IMR-90 (cell line): ENCODE data around the gene SCAMP2. TPM values are rescaled to one million over a fixed set of nuclear protein-coding genes. Genes with fewer than 3 reads are reported as not detected.

Source experiments
- ATAC-seq: fragments of 200-7000 bp; cut with Tn5 transposase; 2 replicates; pipeline ENCODE4 v1.9.1; 2020; ENCODE audit warnings: low read depth, mild to moderate bottlenecking, moderate library complexity
- BruUV-seq: library from RNA; stranded (reverse); fragments of 400-500 nt; replicated peaks from 2 replicates; lab custom pipeline; 2021; lab: Mats Ljungman, UMichigan
- CTCF ChIA-PET: fragments of 300-600 bp; formaldehyde crosslinking; extraction: SDS; loops from one replicate; lab custom pipeline; 2021; ENCODE audit warnings: antibody characterized with exemption; lab: Yijun Ruan, JAX
- POLR2A ChIA-PET: fragments of 300-600 bp; sonication (Branson Sonifier 250); formaldehyde crosslinking; loops from one replicate; lab custom pipeline; 2022; ENCODE audit warnings: antibody characterized with exemption; ENCODE audit not compliant: unreplicated experiment; lab: Charles Lee
- DNase-seq: peaks from one replicate; pipeline ENCODE4 v3.0.0; 2013
- H2AFZ ChIP-seq: replicated peaks from 2 replicates; pipeline ENCODE3; 2013; ENCODE audit warnings: low read length, mild to moderate bottlenecking; ENCODE audit not compliant: poor library complexity
- H2AK5ac ChIP-seq: 2 replicates; pipeline ENCODE4 v1.6.1; 2013; ENCODE audit warnings: low read depth, low read length, inconsistent platforms
- H2AK9ac ChIP-seq: replicated peaks from 2 replicates; pipeline ENCODE3; 2013; ENCODE audit warnings: mild to moderate bottlenecking, low read depth, low read length, moderate library complexity; ENCODE audit not compliant: poor library complexity
- H2BK120ac ChIP-seq: 2 replicates; pipeline ENCODE4 v1.6.1; 2013; ENCODE audit warnings: low read depth, low read length, inconsistent platforms
- H2BK15ac ChIP-seq: 3 replicates; pipeline ENCODE4 v1.6.1; 2013; ENCODE audit warnings: low read depth, low read length, inconsistent platforms
- H2BK20ac ChIP-seq: 2 replicates; pipeline ENCODE4 v1.6.1; 2013; ENCODE audit warnings: low read depth, mild to moderate bottlenecking, inconsistent platforms, low read length, moderate library complexity
- H2BK5ac ChIP-seq: 2 replicates; pipeline ENCODE4 v1.6.1; 2013; ENCODE audit warnings: mild to moderate bottlenecking, low read depth, low read length, inconsistent platforms; ENCODE audit not compliant: poor library complexity, severe bottlenecking
- H3K14ac ChIP-seq: replicated peaks from 2 replicates; pipeline ENCODE4 v1.6.1; 2013; ENCODE audit warnings: low read depth, low read length, inconsistent platforms
- H3K18ac ChIP-seq: 2 replicates; pipeline ENCODE4 v1.6.1; 2013; ENCODE audit warnings: low read depth, low read length, control low read depth
- H3K23ac ChIP-seq: 2 replicates; pipeline ENCODE4 v1.6.1; 2013; ENCODE audit warnings: low read depth, low read length, inconsistent platforms
- H3K27ac ChIP-seq: 2 replicates; pipeline ENCODE4 v1.5.1; 2013; ENCODE audit warnings: mild to moderate bottlenecking, control low read depth, low read length; ENCODE audit not compliant: insufficient read depth
- H3K27me3 ChIP-seq: 2 replicates; pipeline ENCODE4 v1.6.1; 2013; ENCODE audit warnings: low read length; ENCODE audit not compliant: control insufficient read depth, insufficient read depth
- H3K36me3 ChIP-seq: 2 replicates; pipeline ENCODE4 v1.6.1; 2013; ENCODE audit warnings: low read length, mixed read lengths; ENCODE audit not compliant: control insufficient read depth, insufficient read depth
- H3K4ac ChIP-seq: 2 replicates; pipeline ENCODE4 v1.6.1; 2013; ENCODE audit warnings: low read depth, low read length, inconsistent platforms
- H3K4me1 ChIP-seq: 2 replicates; pipeline ENCODE4 v1.6.1; 2013; ENCODE audit warnings: low read length, mixed read lengths; ENCODE audit not compliant: control insufficient read depth, insufficient read depth
- H3K4me2 ChIP-seq: 2 replicates; pipeline ENCODE4 v1.6.1; 2013; ENCODE audit warnings: low read depth, mild to moderate bottlenecking, control low read depth, low read length, moderate library complexity
- H3K4me3 ChIP-seq: 2 replicates; pipeline ENCODE4 v1.5.1; 2013; ENCODE audit warnings: low read depth, mild to moderate bottlenecking, control low read depth, low read length, moderate library complexity; ENCODE audit not compliant: insufficient read depth
- H3K56ac ChIP-seq: 2 replicates; pipeline ENCODE4 v1.6.1; 2013; ENCODE audit warnings: low read length, inconsistent platforms; ENCODE audit not compliant: insufficient read depth; ENCODE audit errors: extremely low read depth
- H3K79me1 ChIP-seq, 2 experiments: 2 replicates each; pipeline ENCODE4 v1.6.1; 2013; ENCODE audit warnings: low read length in 2 of 2, inconsistent platforms in 1 of 2, low read depth in 1 of 2
- H3K9ac ChIP-seq: 2 replicates; pipeline ENCODE4 v1.6.1; 2013; ENCODE audit warnings: low read depth, low read length, control low read depth
- H3K9me1 ChIP-seq: 2 replicates; pipeline ENCODE4 v1.6.1; 2013; ENCODE audit warnings: low read length, inconsistent platforms; ENCODE audit not compliant: insufficient read depth
- H3K9me3 ChIP-seq: 2 replicates; pipeline ENCODE4 v1.6.1; 2013; ENCODE audit warnings: low read length; ENCODE audit not compliant: control insufficient read depth, insufficient read depth
- H4K20me1 ChIP-seq: 2 replicates; pipeline ENCODE4 v1.6.1; 2013; ENCODE audit warnings: low read length, inconsistent platforms; ENCODE audit not compliant: insufficient read depth
- H4K5ac ChIP-seq: 2 replicates; pipeline ENCODE4 v1.6.1; 2013; ENCODE audit warnings: mild to moderate bottlenecking, low read depth, low read length, control low read depth
- H4K8ac ChIP-seq, 2 experiments: 2 replicates each; pipeline ENCODE4 v1.6.1; 2013; ENCODE audit warnings: low read depth in 2 of 2, low read length in 2 of 2, control low read depth in 1 of 2, inconsistent platforms in 1 of 2
- H4K91ac ChIP-seq: 2 replicates; pipeline ENCODE4 v1.6.1; 2013; ENCODE audit warnings: low read depth, low read length, inconsistent platforms; ENCODE audit not compliant: insufficient read depth
- BHLHE40 ChIP-seq: fragments of 150-350 bp; IDR thresholded peaks from 2 replicates; pipeline ENCODE4 v1.6.1; 2016; ENCODE audit warnings: mild to moderate bottlenecking, low read depth, low read length
- CEBPB ChIP-seq: IDR thresholded peaks from 2 replicates; pipeline ENCODE4 v1.6.1; 2012; ENCODE audit warnings: low read depth, low read length, improper control_type of control experiment
- CHD1 ChIP-seq: IDR thresholded peaks from 2 replicates; pipeline ENCODE4 v1.6.1; 2012; ENCODE audit warnings: low read depth, low read length, improper control_type of control experiment
- CTCF ChIP-seq: conservative IDR thresholded peaks from 2 replicates; pipeline ENCODE4 v1.5.1; 2012; ENCODE audit warnings: mild to moderate bottlenecking, low read depth, low read length, improper control_type of control experiment
- ELK1 ChIP-seq: fragments of 150-350 bp; IDR thresholded peaks from 2 replicates; pipeline ENCODE4 v1.6.1; 2016; ENCODE audit warnings: low read depth, mild to moderate bottlenecking, low read length, moderate library complexity, borderline replicate concordance
- FOS ChIP-seq: fragments of 150-350 bp; IDR thresholded peaks from 2 replicates; pipeline ENCODE4 v1.6.1; 2016; ENCODE audit warnings: low read depth, low read length
- MAFK ChIP-seq: IDR thresholded peaks from 2 replicates; pipeline ENCODE4 v1.6.1; 2012; ENCODE audit warnings: low read depth, low read length, improper control_type of control experiment
- MAZ ChIP-seq: IDR thresholded peaks from 2 replicates; pipeline ENCODE4 v1.6.1; 2012; ENCODE audit warnings: low read depth, mild to moderate bottlenecking, low read length, improper control_type of control experiment, moderate library complexity, borderline replicate concordance
- MXI1 ChIP-seq: IDR thresholded peaks from 2 replicates; pipeline ENCODE4 v1.6.1; 2012; ENCODE audit warnings: low read depth, mild to moderate bottlenecking, low read length, moderate library complexity, borderline replicate concordance
- NFE2L2 ChIP-seq: fragments of 150-350 bp; IDR thresholded peaks from 2 replicates; pipeline ENCODE4 v1.6.1; 2016; ENCODE audit warnings: low read depth, mild to moderate bottlenecking, low read length
- POLR2A ChIP-seq: IDR thresholded peaks from 2 replicates; pipeline ENCODE4 v1.6.1; 2012; ENCODE audit warnings: mild to moderate bottlenecking, low read depth, low read length
- RAD21 ChIP-seq: IDR thresholded peaks from 2 replicates; pipeline ENCODE4 v1.6.1; 2012; ENCODE audit warnings: low read length, improper control_type of control experiment
- RCOR1 ChIP-seq: IDR thresholded peaks from 2 replicates; pipeline ENCODE4 v1.6.1; 2012; ENCODE audit warnings: mild to moderate bottlenecking, low read length, improper control_type of control experiment; ENCODE audit not compliant: insufficient replicate concordance
- RFX5 ChIP-seq: IDR thresholded peaks from 2 replicates; pipeline ENCODE4 v1.8.0; 2012; ENCODE audit warnings: low read depth, mild to moderate bottlenecking, low read length, moderate library complexity
- SMC3 ChIP-seq: fragments of 150-350 bp; IDR thresholded peaks from 2 replicates; pipeline ENCODE4 v1.6.1; 2016; ENCODE audit warnings: low read depth, mild to moderate bottlenecking, antibody characterized with exemption, low read length, moderate library complexity
- USF2 ChIP-seq: fragments of 150-350 bp; IDR thresholded peaks from 2 replicates; pipeline ENCODE4 v1.6.1; 2017; ENCODE audit warnings: mild to moderate bottlenecking, antibody characterized with exemption, low read length, low read depth
- WGBS, 2 experiments: methylation state at CpG; one replicate each; pipeline versions ENCODE4 v1.1.5 to v1.1.7; 2013; ENCODE audit warnings: missing lambda C conversion rate in 2 of 2; ENCODE audit not compliant: insufficient read length in 1 of 2; ENCODE audit errors: extremely low coverage in 2 of 2; 5-methylcytosine and 5-hydroxymethylcytosine counted together
- dilution Hi-C: fragments of 300-500 bp; cut with HindIII; formaldehyde crosslinking; loops from one replicate; pipeline ENCODE4 v1.14.3; 2018; ENCODE audit warnings: low sequenced_read_pairs; ENCODE audit not compliant: unreplicated experiment
- in situ Hi-C: fragments of 300-500 bp; cut with MboI; formaldehyde crosslinking; loops from 3 replicates; pipeline ENCODE4 v1.14.3; 2019; ENCODE audit warnings: low sequenced_read_pairs, inconsistent platforms, mixed read lengths
- intact Hi-C: fragments of 100-400 bp; cut with micrococcal nuclease; formaldehyde crosslinking; loops from 2 replicates; pipeline ENCODE4 v1.10.0; 2022
- polyA plus RNA-seq, 3 experiments: library from polyadenylated mRNA; depleted of rRNA; stranded (reverse); fragments of >200 nt; gene quantifications; 2 replicates each; pipeline ENCODE4 v1.2.3, GENCODE V29; 2012; ENCODE audit warnings: low replicate concordance in 1 of 3
- total RNA-seq: library from RNA; depleted of rRNA; stranded (reverse); fragments of >200 nt; gene quantifications from 2 replicates; pipeline ENCODE4 v1.2.3, GENCODE V29; 2012

Gene SCAMP2
- total and polyA plus RNA-seq, 2 of the 4 experiments (the other 2 are of a cell fraction) = 25.8 to 111 TPM

- Histone ChIP-seq H4K8ac (no peak overlapping the region), H3K9me3 (no peaks in the 10 kb centered on the region), H3K14ac (no peak overlapping the region), H3K27ac (no peak overlapping the region), H3K9me1 (0 out of 2 replicates have a peak, but pooled peaks cover 4% of the 10 kb centered on the region), H2AK9ac (no peak overlapping the region), H3K4me2 (no peak overlapping the region), H3K4me3 (no peak overlapping the region), H4K91ac (no peak overlapping the region), H3K4me1 (no peaks in the 10 kb centered on the region), H2BK120ac (no peak overlapping the region), H3K4ac (no peak overlapping the region), H2BK5ac (no peak overlapping the region), H2BK15ac (no peak overlapping the region), H2BK20ac (no peak overlapping the region), H3K9ac (no peak overlapping the region), H3K23ac (no peak overlapping the region), H3K79me1 (no peaks in the 10 kb centered on the region), H3K56ac (no peak overlapping the region), H4K20me1 (peaks cover 4% of the 10 kb centered on the region; the same call in 1 of the 2 replicates), H2AK5ac (no peak overlapping the region), H2AFZ (no peak overlapping the region), H4K5ac (no peak overlapping the region), H3K36me3 (no peaks in the 10 kb centered on the region), H3K18ac (no peak overlapping the region), H3K27me3 (peaks cover 39% of the 10 kb centered on the region)
- TF ChIP-seq NFE2L2 (no peak), CHD1 (no peak), POLR2A (no peak), RAD21 (no peak), USF2 (no peak), BHLHE40 (no peak), CEBPB (no peak), MXI1 (no peak), RCOR1 (no peak), MAFK (no peak), MAZ (no peak), CTCF (no peak), RFX5 (no peak), FOS (no peak), SMC3 (no peak), ELK1 (no peak)
- 79% methylated on average over 2 of the region's 5 CpGs; no CpG with 5 or more reads in 1 of the 2 experiments for WGBS, 2 experiments
- intact Hi-C loops (no loop called here), in situ Hi-C loops (no loop called here), dilution Hi-C loops (no loop called here)
- no peak for ATAC-seq
- ChIA-PET CTCF (no interaction called here), POLR2A (no interaction called here)
- no peak for DNase-seq
- BruUV-seq = no TSS peak
Measured at GRCh38 chr15:74820056-74820455, 53.1 kb downstream of the SCAMP2 start.
